Heart right ventricle (tissue), 16 donors: ENCODE data around the gene MPL. TPM values are rescaled to one million over a fixed set of nuclear protein-coding genes. Genes with fewer than 3 reads are reported as not detected.

Source experiments
- ATAC-seq, 8 donors: fragments of 200-7000 bp; cut with Tn5 transposase; one replicate each; pipeline ENCODE4 v1.9.1; 2020; ENCODE audit warnings: mild to moderate bottlenecking in 8 of 8, moderate library complexity in 8 of 8, moderate number of reproducible peaks in 1 of 8
- DNase-seq, 2 donors: peaks; one replicate each; pipeline ENCODE4 v3.0.0-alpha.2; 2020
- H3K27ac ChIP-seq, 10 donors: fragments of 200-600 bp; sonication (generic) in 2 of 10; one replicate each; pipeline versions ENCODE4 v1.5.0 to v1.8.0; 2020 to 2022; ENCODE audit warnings: mild to moderate bottlenecking in 3 of 10
- H3K27me3 ChIP-seq, 7 donors: fragments of 200-600 bp; one replicate each; pipeline ENCODE4 v1.8.0; 2021 to 2022; ENCODE audit warnings: mild to moderate bottlenecking in 2 of 7
- H3K36me3 ChIP-seq, 9 donors: fragments of 200-600 bp; sonication (generic) in 1 of 9; one replicate each; pipeline versions ENCODE4 v1.5.0 to v1.8.0; 2020 to 2022; ENCODE audit warnings: mild to moderate bottlenecking in 2 of 9
- H3K4me1 ChIP-seq, 9 donors: fragments of 200-600 bp; sonication (generic) in 1 of 9; one replicate each; pipeline versions ENCODE4 v1.5.0 to v1.8.0; 2020 to 2022; ENCODE audit warnings: mild to moderate bottlenecking in 4 of 9
- H3K4me3 ChIP-seq, 10 donors: fragments of 200-600 bp; sonication (generic) in 2 of 10; one replicate each; pipeline versions ENCODE4 v1.5.0 to v1.8.0; 2020 to 2022; ENCODE audit warnings: mild to moderate bottlenecking in 7 of 10, moderate library complexity in 2 of 10
- H3K9me3 ChIP-seq, 11 donors: fragments of 200-600 bp in 10 of 11; sonication (generic) in 2 of 11; one replicate each; pipeline versions ENCODE4 v1.5.0 to v1.8.0; 2013 to 2022; ENCODE audit warnings: mild to moderate bottlenecking in 2 of 11, control low read depth in 1 of 11, moderate library complexity in 1 of 11
- WGBS, 2 donors: extraction: QIAGEN DNeasy Blood & Tissue Kit; methylation state at CpG; one replicate each; pipeline ENCODE4 v1.1.7; 2013; ENCODE audit warnings: inconsistent platforms in 1 of 2; 5-methylcytosine and 5-hydroxymethylcytosine counted together
- intact Hi-C, 10 donors: fragments of 100-400 bp; cut with DNase I; formaldehyde crosslinking; loops; one replicate each; pipeline versions ENCODE4 v1.11.1 to v1.14.2; 2022
- polyA plus RNA-seq, 2 donors: library from polyadenylated mRNA; stranded (reverse); fragments of 200-250 nt; gene quantifications; one replicate each; pipeline ENCODE4 v1.2.3, GENCODE V29; 2013
- total RNA-seq, 10 donors: library from RNA; stranded (reverse); fragmentation: NEBNext Ultra II Directional in 3 of 10; extraction: Animal tissue kit (Norgen Biotek cat#: 25700) in 3 of 10; gene quantifications; one replicate each; pipeline versions ENCODE4 v1.2.1 to v1.2.4, GENCODE V29; 2021 to 2023
- TF ChIP-seq, protein P1 (sequence below), 9 donors: fragments of 200-600 bp; sonication (generic) in 2 of 9; IDR thresholded peaks; one replicate each; pipeline versions ENCODE4 v1.5.0 to v1.8.0; 2021 to 2022; ENCODE audit warnings: antibody characterized with exemption in 9 of 9, mild to moderate bottlenecking in 5 of 9, moderate library complexity in 1 of 9
- donor health status: Arrhythmogenic right ventricular cardiomyopathy.
- donor health status: ischemic (EF 13 %, LVEDD 7.1; RV severe dilation, severe dysfunction).
- donor health status: healthy with polysubstance abuse.
- donor health status: DM: no; HTN: yes; CAD: no.
- donor health status: DM: no; HTN: no; CAD: no.
- donor health status: ischemic (EF 25% LVEDD 6.9; RV normal size, moderate dysfunction).
- donor health status: ischemic (EF 25% LVEDD 5.7; RV mildly dilated, moderate dysfunction).
- donor health status: healthy.
- donor health status: DM: yes; HTN: yes; CAD: no.
- donor health status: Ischemic cardiomyopathy.
- donor health status: ischemic (EF 35%, LVEDD 5.7; RV mildly dilated, moderate dysfunction).
- donor health status: nonischemic (EF 11% LVEDD 7.7; RV severe dilation, severe dysfunction).
- donor health status: DM: yes; HTN: yes; CAD: no.
- donor health status: PGD.
- donor health status: ischemic (EF 29% LVEDD 5.4; RV normal size, mild dysfunction).
- donor health status: nonischemic (EF 23%, LVEDD 6.1; RV moderate dilation, normal function).

Gene MPL
- total and polyA plus RNA-seq, 12 donors: 0.03 to 1.2 (median 0.37) TPM

DNA sequence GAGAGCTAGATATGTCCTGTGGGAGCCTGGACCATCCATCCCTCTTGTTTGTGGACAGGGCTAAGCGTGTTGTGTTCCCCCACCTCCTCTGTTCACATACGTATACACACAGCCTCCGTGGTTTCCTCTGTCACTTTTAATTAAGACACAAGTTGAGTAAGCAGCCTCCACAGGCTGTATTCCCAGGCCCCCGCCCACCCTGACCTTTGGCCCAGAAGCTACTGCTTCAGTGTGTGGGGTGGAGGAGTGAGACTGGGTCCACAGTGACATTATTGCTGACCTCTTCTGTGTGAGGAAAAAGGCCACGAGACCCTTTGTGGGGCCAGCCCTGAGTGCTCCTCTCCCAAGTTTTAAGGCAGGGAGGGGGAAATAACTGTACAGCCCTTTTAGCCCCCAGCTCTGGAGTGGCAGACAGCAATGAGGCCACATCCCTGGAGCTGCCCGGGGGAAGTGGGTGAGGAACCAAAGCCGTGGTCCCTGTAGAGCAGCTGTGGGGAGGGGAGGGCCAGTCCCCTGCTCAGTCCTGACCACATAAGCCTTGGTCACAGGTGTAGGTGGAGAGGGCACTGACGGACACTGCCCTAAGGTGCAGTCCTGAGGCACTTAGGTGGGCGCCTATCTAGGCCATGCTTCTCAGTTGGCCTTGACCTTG is 25.8 kb downstream of the MPL start:
- ATAC-seq (no peak), DNase-seq (no peak)
- intact Hi-C loops: no loop called here
- WGBS, 2 donors: 79 to 80% methylated on average over 9 of the region's 9 CpGs
- H3K9me3 ChIP-seq: no peaks in the 10 kb centered on the region
- TF ChIP-seq, protein P1, sequence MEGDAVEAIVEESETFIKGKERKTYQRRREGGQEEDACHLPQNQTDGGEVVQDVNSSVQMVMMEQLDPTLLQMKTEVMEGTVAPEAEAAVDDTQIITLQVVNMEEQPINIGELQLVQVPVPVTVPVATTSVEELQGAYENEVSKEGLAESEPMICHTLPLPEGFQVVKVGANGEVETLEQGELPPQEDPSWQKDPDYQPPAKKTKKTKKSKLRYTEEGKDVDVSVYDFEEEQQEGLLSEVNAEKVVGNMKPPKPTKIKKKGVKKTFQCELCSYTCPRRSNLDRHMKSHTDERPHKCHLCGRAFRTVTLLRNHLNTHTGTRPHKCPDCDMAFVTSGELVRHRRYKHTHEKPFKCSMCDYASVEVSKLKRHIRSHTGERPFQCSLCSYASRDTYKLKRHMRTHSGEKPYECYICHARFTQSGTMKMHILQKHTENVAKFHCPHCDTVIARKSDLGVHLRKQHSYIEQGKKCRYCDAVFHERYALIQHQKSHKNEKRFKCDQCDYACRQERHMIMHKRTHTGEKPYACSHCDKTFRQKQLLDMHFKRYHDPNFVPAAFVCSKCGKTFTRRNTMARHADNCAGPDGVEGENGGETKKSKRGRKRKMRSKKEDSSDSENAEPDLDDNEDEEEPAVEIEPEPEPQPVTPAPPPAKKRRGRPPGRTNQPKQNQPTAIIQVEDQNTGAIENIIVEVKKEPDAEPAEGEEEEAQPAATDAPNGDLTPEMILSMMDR (IDR thresholded peaks at IDR 0.05): no peak
- no peaks in the 10 kb centered on the region for H3K27me3 ChIP-seq
- H3K36me3 ChIP-seq: peaks cover 0 to 57% (median 35%) of the 10 kb centered on the region in 9 donors
- peaks cover 12 to 49% (median 26%) of the 10 kb centered on the region in 9 donors for H3K4me1 ChIP-seq
- no peak overlapping the region for H3K27ac ChIP-seq
- H3K4me3 ChIP-seq: no peak overlapping the region

DNA sequence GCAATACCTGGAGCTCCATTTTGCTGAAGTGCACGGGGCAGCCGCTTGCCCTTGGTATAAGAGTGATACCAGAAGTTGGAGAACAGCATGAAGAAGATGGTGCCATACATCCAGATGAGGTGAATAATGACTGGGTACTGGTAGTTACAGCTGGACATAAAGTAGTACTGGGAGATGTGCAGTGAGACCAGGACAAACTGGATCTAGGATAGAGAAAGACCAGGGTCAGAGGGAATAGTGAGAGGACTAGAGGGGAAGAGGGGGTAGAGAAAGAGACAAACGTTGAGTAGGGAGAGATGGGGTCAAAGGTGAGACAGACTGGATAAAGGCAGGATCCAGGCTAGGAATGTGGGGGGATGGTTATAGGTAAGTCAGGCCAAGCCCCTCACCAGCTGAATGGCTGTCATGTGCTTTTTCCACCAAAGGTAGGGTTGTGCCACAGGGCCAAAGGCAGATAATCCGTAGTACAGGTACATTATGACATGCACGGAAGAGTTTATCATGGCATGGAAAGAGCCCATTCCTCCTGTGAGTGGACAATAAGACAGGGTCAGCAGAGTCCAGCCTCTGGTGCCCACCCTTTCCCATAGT is 26.4 kb downstream of the MPL start:
- H3K27me3 ChIP-seq: no peaks in the 10 kb centered on the region
- H3K4me1 ChIP-seq: peaks cover 17 to 53% (median 30%) of the 10 kb centered on the region in 9 donors
- intact Hi-C loops: no loop called here
- H3K27ac ChIP-seq: no peak overlapping the region
- ATAC-seq (no peak), DNase-seq (no peak)
- H3K9me3 ChIP-seq: no peaks in the 10 kb centered on the region
- H3K36me3 ChIP-seq: peaks cover 0 to 57% (median 35%) of the 10 kb centered on the region in 9 donors
- WGBS, 2 donors: 79 to 81% methylated on average over 5 of the region's 5 CpGs
- H3K4me3 ChIP-seq: no peak overlapping the region
- TF ChIP-seq, protein P1 (IDR thresholded peaks at IDR 0.05): no peak

DNA sequence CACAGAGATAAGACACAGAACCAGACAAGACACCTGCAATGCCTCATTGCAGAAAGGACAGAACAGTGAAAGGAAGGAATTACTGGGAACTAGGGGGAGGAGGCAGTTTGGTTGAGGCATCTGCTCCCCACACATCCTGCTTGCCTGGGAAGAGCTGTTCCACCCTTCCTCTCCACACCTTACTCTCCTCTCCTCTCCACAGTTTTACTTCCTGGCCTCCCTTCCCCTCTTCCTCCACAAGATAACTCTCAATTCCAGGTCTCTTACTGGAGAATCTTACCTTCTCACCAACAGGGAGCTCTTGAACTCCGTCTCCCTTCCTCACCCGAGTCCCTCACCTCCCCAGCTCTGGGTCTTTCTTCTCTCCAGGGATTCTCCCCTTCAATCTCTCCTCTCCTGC is 28.1 kb downstream of the MPL start:
- H3K4me3 ChIP-seq: peak overlapping the region in 1 of 10 donors; percentile 89
- 88 to 93% methylated on average over 2 of the region's 2 CpGs for WGBS, 2 donors
- H3K27me3 ChIP-seq: no peaks in the 10 kb centered on the region
- ATAC-seq (no peak), DNase-seq (no peak)
- peak overlapping the region in 6 of 10 donors; percentile 89 to 99 (median 98) for H3K27ac ChIP-seq
- TF ChIP-seq, protein P1 (IDR thresholded peaks at IDR 0.05): no peak
- H3K9me3 ChIP-seq: no peaks in the 10 kb centered on the region
- intact Hi-C loops: loop anchor here in 4 of 10 donors (5.0 kb wide), 2 partner anchors 63 to 128 kb away; partner anchors contain the start of gene TIE1 (in 1 of the 4)
- peaks cover 15 to 50% (median 32%) of the 10 kb centered on the region in 9 donors for H3K4me1 ChIP-seq
- peaks cover 0 to 55% (median 35%) of the 10 kb centered on the region in 9 donors for H3K36me3 ChIP-seq

GRCh38 chr1:43366179-43366578 is 28.6 kb downstream of the MPL start:
- intact Hi-C loops: loop anchor here in 4 of 10 donors (5.0 kb wide), 2 partner anchors 64 to 129 kb away; partner anchors contain the start of gene TIE1 (in 1 of the 4)
- Histone ChIP-seq H3K4me3 (peak overlapping the region in 8 of 10 donors; percentile 83 to 96 (median 88)), H3K27ac (peak overlapping the region in 8 of 10 donors; percentile 89 to 99 (median 98)), H3K36me3 (peaks cover 0 to 54% (median 35%) of the 10 kb centered on the region in 9 donors), H3K9me3 (no peaks in the 10 kb centered on the region), H3K4me1 (peaks cover 15 to 45% (median 32%) of the 10 kb centered on the region in 9 donors), H3K27me3 (no peaks in the 10 kb centered on the region)
- WGBS, 2 donors: 48 to 58% methylated on average over 11 of the region's 11 CpGs
- DNase-seq (no peak), ATAC-seq (no peak)
- TF ChIP-seq, protein P1 (IDR thresholded peaks at IDR 0.05): no peak
